ENCODE measurements around the gene IPO7.
A peak's percentile ranks its signal among the peaks of the same experiment; 100 is the strongest.
"Not testable (repeated sequence)": the region's sequence is repeated elsewhere in the genome, so short reads cannot be mapped to it uniquely, and the experiment has no call there.

The IPO7 gene

DNA sequence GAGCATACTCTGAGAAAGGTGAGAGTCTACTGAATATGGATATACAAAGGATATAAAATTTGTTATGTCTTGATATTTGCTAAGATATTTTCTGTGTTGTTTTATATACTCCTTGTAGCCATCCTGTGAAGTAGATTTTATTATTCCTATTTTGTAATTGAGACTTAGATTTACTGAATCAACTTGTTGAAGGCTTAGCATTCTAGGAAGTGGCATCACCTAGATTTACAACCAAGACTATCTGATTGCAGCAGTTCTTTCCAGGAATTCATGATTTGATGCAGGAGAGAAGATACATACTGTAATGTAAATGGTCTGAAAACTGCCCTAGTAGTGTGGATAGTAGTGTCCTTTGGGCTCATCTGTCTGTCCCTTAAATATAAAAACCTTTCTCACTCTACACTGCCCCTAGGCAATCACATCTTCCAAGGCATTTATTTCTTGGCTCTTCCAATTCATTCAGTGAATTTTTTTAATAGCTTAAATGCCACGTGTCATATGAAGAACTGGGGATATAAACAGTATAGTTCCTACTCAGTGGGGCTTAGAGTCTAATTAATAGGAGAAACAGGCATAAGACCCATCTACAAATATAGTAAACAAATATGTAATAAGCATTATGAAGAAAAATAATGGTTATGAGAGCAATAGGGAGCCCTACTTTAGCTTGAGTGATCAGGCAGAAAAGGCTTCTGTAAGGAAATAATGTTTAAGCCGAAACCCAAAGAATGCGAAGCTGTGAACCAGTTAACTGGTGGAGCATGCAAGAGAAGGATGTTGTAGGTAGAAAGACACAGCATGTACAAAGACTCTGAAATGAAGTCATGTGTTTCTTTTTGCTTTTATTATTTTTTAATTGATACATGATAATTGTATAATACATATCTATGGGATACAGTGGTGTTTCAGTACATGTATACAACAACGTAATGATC is 13.6 kb downstream of the IPO7 start:
- no peak overlapping the region for H3K9ac ChIP-seq (ENCODE audit: low read depth in 1 of 2, low read length in 2 of 2)
- no peak overlapping the region for H3K4me3 ChIP-seq (ENCODE audit: low read length in 2 of 2)
- no peaks in the 10 kb centered on the region for H3K27me3 ChIP-seq (ENCODE audit: control insufficient read depth in 2 of 2, insufficient read depth in 2 of 2, low read length in 2 of 2)
- no peaks in the 10 kb centered on the region for H3K9me3 ChIP-seq (ENCODE audit: control insufficient read depth in 2 of 2, low read length in 2 of 2)
- no peak overlapping the region for H3K27ac ChIP-seq (ENCODE audit: low read depth in 2 of 2, low read length in 2 of 2)
- no peaks in the 10 kb centered on the region for H3K36me3 ChIP-seq (ENCODE audit: control insufficient read depth in 2 of 2, insufficient read depth in 2 of 2, low read length in 2 of 2)
- no peaks in the 10 kb centered on the region for H3K4me1 ChIP-seq (ENCODE audit: control insufficient read depth in 2 of 2, insufficient read depth in 2 of 2, low read length in 2 of 2)

DNA sequence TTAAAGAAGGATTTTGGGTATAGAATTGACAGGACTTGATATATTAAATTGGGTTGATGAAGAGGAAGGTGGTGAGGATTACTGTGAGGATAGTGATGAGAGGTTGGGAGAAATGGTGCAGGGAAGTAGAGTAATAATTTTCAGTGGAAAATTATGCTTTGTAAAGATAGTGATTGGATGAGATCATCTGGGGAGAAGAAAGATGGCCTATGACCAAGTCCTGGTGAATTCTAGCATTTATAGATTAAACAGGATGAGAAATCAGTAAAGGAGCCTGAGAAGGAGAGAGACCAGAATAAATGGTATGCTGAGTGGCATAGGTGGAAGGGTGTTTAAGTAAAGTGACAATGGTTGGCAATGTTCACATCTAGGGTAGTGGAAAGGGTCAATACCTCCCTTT is 15.0 kb downstream of the IPO7 start:
- Histone ChIP-seq H3K9ac (ENCODE audit: low read depth in 1 of 2, low read length in 2 of 2) (no peak overlapping the region), H3K27ac (ENCODE audit: low read depth in 2 of 2, low read length in 2 of 2) (no peak overlapping the region), H3K36me3 (ENCODE audit: control insufficient read depth in 2 of 2, insufficient read depth in 2 of 2, low read length in 2 of 2) (peaks cover 0 to 7% of the 10 kb centered on the region in 2 donors), H3K9me3 (ENCODE audit: control insufficient read depth in 2 of 2, low read length in 2 of 2) (no peaks in the 10 kb centered on the region), H3K27me3 (ENCODE audit: control insufficient read depth in 2 of 2, insufficient read depth in 2 of 2, low read length in 2 of 2) (no peaks in the 10 kb centered on the region), H3K4me3 (ENCODE audit: low read length in 2 of 2) (no peak overlapping the region), H3K4me1 (ENCODE audit: control insufficient read depth in 2 of 2, insufficient read depth in 2 of 2, low read length in 2 of 2) (no peaks in the 10 kb centered on the region)

DNA sequence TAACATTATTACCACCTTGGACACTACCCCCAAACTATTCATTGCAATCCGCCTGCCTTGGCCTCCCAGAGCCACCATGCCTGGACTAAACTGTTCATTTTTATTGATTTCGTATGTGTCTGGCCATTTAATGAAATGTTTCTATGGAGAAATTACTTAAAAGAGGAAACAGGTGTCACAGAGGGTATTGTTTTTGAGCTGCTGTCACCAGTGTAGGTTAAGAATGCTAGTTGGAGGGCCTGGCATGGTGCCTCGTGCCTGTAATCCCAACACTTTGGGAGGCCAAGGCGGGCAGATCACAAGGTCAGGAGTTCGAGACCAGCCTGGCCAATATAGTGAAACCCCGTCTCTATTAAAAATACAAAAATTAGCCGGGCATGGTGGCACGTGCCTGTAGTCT is 17.4 kb downstream of the IPO7 start:
- H3K4me3 ChIP-seq (ENCODE audit: low read length in 2 of 2), result not testable (repeated sequence)

DNA sequence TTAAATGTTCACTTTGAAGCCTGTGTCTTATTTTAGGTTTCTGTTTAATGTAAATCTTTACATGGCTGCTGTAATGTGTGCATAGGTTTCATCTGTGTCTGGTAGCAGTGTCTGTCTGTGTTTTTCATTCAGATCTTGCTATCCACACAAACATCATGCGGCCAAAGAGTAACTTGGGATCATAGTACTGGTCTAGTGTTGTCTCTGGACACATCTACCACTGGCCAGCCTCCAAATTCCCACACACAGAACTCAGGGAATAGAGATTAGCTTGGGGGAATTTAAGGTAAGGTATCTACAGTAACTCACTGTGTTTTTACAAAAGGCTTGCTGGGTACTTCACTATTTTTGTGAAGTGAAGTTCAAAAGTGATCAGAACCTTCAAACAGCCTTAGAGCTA is 44.3 kb downstream of the IPO7 start:
- Histone ChIP-seq H3K9me3 (ENCODE audit: control insufficient read depth in 2 of 2, low read length in 2 of 2) (no peaks in the 10 kb centered on the region), H3K27me3 (ENCODE audit: control insufficient read depth in 2 of 2, insufficient read depth in 2 of 2, low read length in 2 of 2) (no peaks in the 10 kb centered on the region), H3K36me3 (ENCODE audit: control insufficient read depth in 2 of 2, insufficient read depth in 2 of 2, low read length in 2 of 2) (peaks cover 47 to 69% of the 10 kb centered on the region in 2 donors), H3K27ac (ENCODE audit: low read depth in 2 of 2, low read length in 2 of 2) (no peak overlapping the region), H3K4me3 (ENCODE audit: low read length in 2 of 2) (no peak overlapping the region), H3K4me1 (ENCODE audit: control insufficient read depth in 2 of 2, insufficient read depth in 2 of 2, low read length in 2 of 2) (no peaks in the 10 kb centered on the region), H3K9ac (ENCODE audit: low read depth in 1 of 2, low read length in 2 of 2) (no peak overlapping the region)

More for the DNA sequence above, 17.4 kb downstream of the IPO7 start:
- not testable (repeated sequence) for H3K4me1 ChIP-seq (ENCODE audit: control insufficient read depth in 2 of 2, insufficient read depth in 2 of 2, low read length in 2 of 2); H3K27me3 ChIP-seq (ENCODE audit: control insufficient read depth in 2 of 2, insufficient read depth in 2 of 2, low read length in 2 of 2); H3K27ac ChIP-seq (ENCODE audit: low read depth in 2 of 2, low read length in 2 of 2); H3K9me3 ChIP-seq (ENCODE audit: control insufficient read depth in 2 of 2, low read length in 2 of 2); H3K9ac ChIP-seq (ENCODE audit: low read depth in 1 of 2, low read length in 2 of 2)
- peaks cover 0 to 11% of the 10 kb centered on the region in 2 donors for H3K36me3 ChIP-seq (ENCODE audit: control insufficient read depth in 2 of 2, insufficient read depth in 2 of 2, low read length in 2 of 2)

DNA sequence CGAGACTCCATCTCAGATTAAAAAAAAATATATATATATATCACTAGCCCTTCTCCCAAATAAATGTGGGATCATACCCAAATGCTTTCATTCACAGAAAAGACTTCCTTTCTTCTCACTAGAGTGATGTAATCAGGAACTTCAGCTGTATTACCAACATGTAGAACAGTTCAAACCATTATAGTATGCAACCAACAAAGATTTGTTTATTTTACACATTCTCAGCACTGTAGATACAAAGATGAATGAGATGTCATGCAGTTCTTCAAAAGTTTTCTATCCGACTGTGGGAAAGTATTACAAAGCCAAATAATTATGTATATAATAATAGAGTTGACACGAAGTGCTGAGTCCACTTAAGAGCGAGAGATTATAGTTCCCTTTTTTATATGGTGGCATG is 54.2 kb downstream of the IPO7 start:
- Histone ChIP-seq H3K4me3 (ENCODE audit: low read length in 2 of 2) (no peak overlapping the region), H3K9ac (ENCODE audit: low read depth in 1 of 2, low read length in 2 of 2) (no peak overlapping the region), H3K4me1 (ENCODE audit: control insufficient read depth in 2 of 2, insufficient read depth in 2 of 2, low read length in 2 of 2) (no peaks in the 10 kb centered on the region), H3K9me3 (ENCODE audit: control insufficient read depth in 2 of 2, low read length in 2 of 2) (no peaks in the 10 kb centered on the region), H3K27me3 (ENCODE audit: control insufficient read depth in 2 of 2, insufficient read depth in 2 of 2, low read length in 2 of 2) (no peaks in the 10 kb centered on the region), H3K27ac (ENCODE audit: low read depth in 2 of 2, low read length in 2 of 2) (no peak overlapping the region), H3K36me3 (ENCODE audit: control insufficient read depth in 2 of 2, insufficient read depth in 2 of 2, low read length in 2 of 2) (peaks cover 35 to 55% of the 10 kb centered on the region in 2 donors)

DNA sequence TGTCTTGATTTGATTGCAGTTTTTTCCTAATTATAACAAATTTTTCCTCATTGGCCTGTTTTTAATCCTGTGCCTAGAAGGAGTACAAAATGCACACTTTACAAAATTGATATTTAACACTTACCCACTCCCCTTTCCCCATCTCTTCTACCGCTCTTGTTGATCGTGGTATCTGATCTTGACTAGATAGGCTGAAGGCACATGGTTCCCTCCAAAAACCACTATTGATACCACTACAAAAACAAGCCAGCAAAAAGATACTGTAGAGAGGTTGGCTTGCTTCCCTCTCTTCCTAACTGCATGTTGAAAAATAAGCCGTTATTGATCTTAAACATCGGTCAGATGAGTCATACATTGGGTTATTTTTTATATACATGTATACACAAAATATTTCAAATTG is 61.8 kb downstream of the IPO7 start:
- Histone ChIP-seq H3K9me3 (ENCODE audit: control insufficient read depth in 2 of 2, low read length in 2 of 2) (peaks cover 0 to under 1% of the 10 kb centered on the region in 2 donors), H3K36me3 (ENCODE audit: control insufficient read depth in 2 of 2, insufficient read depth in 2 of 2, low read length in 2 of 2) (peaks cover 7 to 24% of the 10 kb centered on the region in 2 donors), H3K4me1 (ENCODE audit: control insufficient read depth in 2 of 2, insufficient read depth in 2 of 2, low read length in 2 of 2) (no peaks in the 10 kb centered on the region), H3K27ac (ENCODE audit: low read depth in 2 of 2, low read length in 2 of 2) (no peak overlapping the region), H3K4me3 (ENCODE audit: low read length in 2 of 2) (no peak overlapping the region), H3K27me3 (ENCODE audit: control insufficient read depth in 2 of 2, insufficient read depth in 2 of 2, low read length in 2 of 2) (no peaks in the 10 kb centered on the region), H3K9ac (ENCODE audit: low read depth in 1 of 2, low read length in 2 of 2) (no peak overlapping the region)

DNA sequence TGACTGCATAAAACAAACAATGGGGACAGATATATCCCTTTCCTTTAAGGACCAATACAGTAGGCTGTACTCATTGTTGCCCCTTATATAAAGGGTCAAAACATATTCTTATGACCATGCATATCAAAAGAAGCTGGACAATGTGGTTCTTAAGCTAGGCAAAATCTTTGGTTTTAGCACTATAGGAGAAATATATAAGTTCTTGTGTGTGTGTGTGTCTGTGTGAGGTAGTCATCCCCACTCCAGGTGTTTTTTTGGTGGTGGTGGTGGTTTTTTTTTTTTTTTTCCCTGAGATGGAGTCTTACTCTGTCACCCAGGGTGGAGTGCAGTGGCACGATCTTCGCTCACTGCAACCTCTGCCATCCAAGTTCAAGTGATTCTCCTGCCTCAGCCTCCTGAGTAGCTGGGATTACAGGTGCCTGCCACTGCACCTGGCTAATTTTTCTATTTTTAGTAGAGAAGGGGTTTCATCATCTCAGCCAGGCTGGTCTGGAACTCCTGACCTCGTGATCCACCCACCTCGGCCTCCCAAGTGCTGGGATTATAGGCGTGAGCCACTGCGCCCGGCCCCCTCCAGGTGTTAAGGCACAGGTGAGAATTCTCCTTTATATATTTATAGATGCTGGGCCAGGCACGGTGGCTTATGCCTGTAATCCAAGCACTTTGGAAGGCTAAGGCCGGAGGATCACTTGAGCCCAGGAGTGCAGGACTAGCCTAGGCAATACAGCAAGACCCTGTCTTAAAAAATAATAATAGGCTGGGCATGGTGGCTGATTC is 64.3 kb downstream of the IPO7 start:
- Histone ChIP-seq H3K4me3 (ENCODE audit: low read length in 2 of 2) (no peak overlapping the region), H3K27me3 (ENCODE audit: control insufficient read depth in 2 of 2, insufficient read depth in 2 of 2, low read length in 2 of 2) (no peaks in the 10 kb centered on the region), H3K4me1 (ENCODE audit: control insufficient read depth in 2 of 2, insufficient read depth in 2 of 2, low read length in 2 of 2) (no peaks in the 10 kb centered on the region), H3K36me3 (ENCODE audit: control insufficient read depth in 2 of 2, insufficient read depth in 2 of 2, low read length in 2 of 2) (peaks cover 0 to 7% of the 10 kb centered on the region in 2 donors), H3K9ac (ENCODE audit: low read depth in 1 of 2, low read length in 2 of 2) (no peak overlapping the region), H3K27ac (ENCODE audit: low read depth in 2 of 2, low read length in 2 of 2) (no peak overlapping the region), H3K9me3 (ENCODE audit: control insufficient read depth in 2 of 2, low read length in 2 of 2) (peaks cover 0 to 6% of the 10 kb centered on the region in 2 donors)

DNA sequence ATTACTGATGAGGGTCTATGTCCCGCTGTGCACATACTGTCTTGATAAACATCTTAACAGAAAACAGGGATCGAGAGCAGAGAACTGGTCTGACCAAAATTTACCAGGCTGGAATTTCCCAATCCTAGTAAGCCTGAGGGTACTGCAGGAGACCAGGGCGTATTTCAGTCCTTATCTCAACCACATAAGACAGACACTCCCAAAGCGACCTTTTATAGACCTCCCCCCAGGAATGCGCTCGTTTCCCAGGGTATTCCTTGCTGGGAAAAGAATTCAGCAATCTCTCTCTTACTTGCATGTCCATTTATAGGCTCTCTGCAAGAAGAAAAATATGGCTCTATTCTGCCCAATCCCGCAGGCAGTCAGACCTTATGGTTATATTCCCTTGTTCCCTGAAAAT is 67.6 kb downstream of the IPO7 start:
- H3K4me1 ChIP-seq (ENCODE audit: control insufficient read depth in 2 of 2, insufficient read depth in 2 of 2, low read length in 2 of 2); H3K36me3 ChIP-seq (ENCODE audit: control insufficient read depth in 2 of 2, insufficient read depth in 2 of 2, low read length in 2 of 2): not testable (repeated sequence)

DNA sequence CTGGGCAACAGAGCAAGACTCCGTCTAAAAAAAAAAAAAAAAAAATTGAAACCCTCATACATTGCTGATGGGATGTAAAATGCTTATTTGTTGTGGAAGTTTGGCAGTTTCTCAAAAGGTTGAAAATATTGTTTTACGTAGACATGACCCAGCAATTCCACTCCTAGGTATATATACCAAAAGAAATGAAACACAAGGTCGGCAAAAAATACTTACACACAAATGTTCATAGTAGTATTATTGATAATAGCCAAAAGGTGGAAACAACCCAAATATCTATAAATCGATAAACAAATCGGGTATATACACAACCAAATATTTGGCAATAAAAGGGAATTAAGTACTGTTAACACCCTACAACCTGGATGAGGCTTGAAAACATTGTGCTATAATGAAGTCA is 71.3 kb downstream of the IPO7 start:
- Histone ChIP-seq H3K4me1 (ENCODE audit: control insufficient read depth in 2 of 2, insufficient read depth in 2 of 2, low read length in 2 of 2) (peaks cover 0 to 4% of the 10 kb centered on the region in 2 donors), H3K27me3 (ENCODE audit: control insufficient read depth in 2 of 2, insufficient read depth in 2 of 2, low read length in 2 of 2) (no peaks in the 10 kb centered on the region), H3K9me3 (ENCODE audit: control insufficient read depth in 2 of 2, low read length in 2 of 2) (peaks cover 0 to 6% of the 10 kb centered on the region in 2 donors), H3K9ac (ENCODE audit: low read depth in 1 of 2, low read length in 2 of 2) (no peak overlapping the region), H3K27ac (ENCODE audit: low read depth in 2 of 2, low read length in 2 of 2) (no peak overlapping the region), H3K36me3 (ENCODE audit: control insufficient read depth in 2 of 2, insufficient read depth in 2 of 2, low read length in 2 of 2) (peaks cover 0 to 3% of the 10 kb centered on the region in 2 donors), H3K4me3 (ENCODE audit: low read length in 2 of 2) (no peak overlapping the region)

More for the DNA sequence above, 67.6 kb downstream of the IPO7 start:
- H3K9ac ChIP-seq (ENCODE audit: low read depth in 1 of 2, low read length in 2 of 2); H3K4me3 ChIP-seq (ENCODE audit: low read length in 2 of 2); H3K9me3 ChIP-seq (ENCODE audit: control insufficient read depth in 2 of 2, low read length in 2 of 2); H3K27me3 ChIP-seq (ENCODE audit: control insufficient read depth in 2 of 2, insufficient read depth in 2 of 2, low read length in 2 of 2); H3K27ac ChIP-seq (ENCODE audit: low read depth in 2 of 2, low read length in 2 of 2): not testable (repeated sequence)

DNA sequence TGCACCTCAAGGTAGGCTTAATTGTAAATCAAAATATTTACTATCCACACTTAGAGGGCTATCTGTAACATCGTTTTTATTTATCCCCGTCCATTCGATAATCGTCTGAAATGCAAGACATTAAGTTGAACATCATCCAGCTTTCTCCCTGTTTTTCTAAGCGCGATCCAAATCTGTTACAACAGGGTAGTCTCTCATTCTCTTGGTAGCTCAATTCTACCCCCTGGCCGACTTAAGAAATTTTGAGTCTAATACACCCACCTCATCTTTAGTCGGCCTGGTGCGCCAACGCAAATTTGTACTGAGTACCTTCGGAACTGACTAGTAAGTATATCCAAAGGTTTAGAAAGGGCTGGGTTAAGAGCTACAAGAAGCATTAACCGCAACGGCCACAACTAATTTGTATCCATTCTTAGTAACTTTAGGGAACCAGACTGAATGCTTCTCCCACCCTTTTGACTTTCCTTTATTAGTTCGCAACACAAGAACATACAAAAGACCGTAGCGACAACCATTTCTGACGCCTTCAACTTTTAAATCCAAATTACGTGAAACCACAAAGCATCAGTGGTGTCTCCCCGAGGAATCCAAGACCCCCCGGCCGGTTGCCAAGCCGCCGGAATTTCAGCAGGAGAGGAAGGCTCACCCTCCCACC is 75.3 kb downstream of the IPO7 start:
- peak overlapping the region; percentile 91 to 100 for H3K4me3 ChIP-seq (ENCODE audit: low read length in 2 of 2)

More for the DNA sequence above, 75.3 kb downstream of the IPO7 start:
- H3K27me3 ChIP-seq (ENCODE audit: control insufficient read depth in 2 of 2, insufficient read depth in 2 of 2, low read length in 2 of 2), result no peaks in the 10 kb centered on the region
- peaks cover 0 to 3% of the 10 kb centered on the region in 2 donors for H3K36me3 ChIP-seq (ENCODE audit: control insufficient read depth in 2 of 2, insufficient read depth in 2 of 2, low read length in 2 of 2)
- H3K9ac ChIP-seq (ENCODE audit: low read depth in 1 of 2, low read length in 2 of 2), result peak overlapping the region; percentile 99 to 100
- H3K27ac ChIP-seq (ENCODE audit: low read depth in 2 of 2, low read length in 2 of 2), result peak overlapping the region; percentile 98 to 100
- peaks cover 5 to 6% of the 10 kb centered on the region in 2 donors for H3K4me1 ChIP-seq (ENCODE audit: control insufficient read depth in 2 of 2, insufficient read depth in 2 of 2, low read length in 2 of 2)
- no peaks in the 10 kb centered on the region for H3K9me3 ChIP-seq (ENCODE audit: control insufficient read depth in 2 of 2, low read length in 2 of 2)
